Sigmoid colon (tissue), 4 donors: Measurements from ENCODE around the gene GRM4.

Experiments
- EP300 ChIP-seq, 4 donors: sonication (generic); formaldehyde crosslinking; IDR thresholded peaks; one replicate each; pipeline ENCODE4 v1.6.1; 2017; ENCODE audit warnings: antibody characterized with exemption in 4 of 4
- POLR2A ChIP-seq, 2 donors: fragments of 450-650 bp; IDR thresholded peaks; one replicate each; pipeline ENCODE4 v1.6.1; 2016; ENCODE audit warnings: antibody characterized with exemption in 2 of 2, mild to moderate bottlenecking in 2 of 2, moderate library complexity in 2 of 2
- POLR2AphosphoS5 ChIP-seq, 4 donors: sonication (generic); formaldehyde crosslinking; IDR thresholded peaks; one replicate each; pipeline ENCODE4 v1.6.1; 2017; ENCODE audit warnings: antibody characterized with exemption in 4 of 4
- TF ChIP-seq, protein P1 (sequence below), 4 experiments: fragments of 450-650 bp in 3 of 4; fragments of 200-600 bp in 1 of 4; IDR thresholded peaks; one replicate each; pipeline ENCODE4 v1.5.1; 2016 to 2019; ENCODE audit warnings: antibody characterized with exemption in 4 of 4, mild to moderate bottlenecking in 3 of 4, moderate library complexity in 2 of 4

DNA sequence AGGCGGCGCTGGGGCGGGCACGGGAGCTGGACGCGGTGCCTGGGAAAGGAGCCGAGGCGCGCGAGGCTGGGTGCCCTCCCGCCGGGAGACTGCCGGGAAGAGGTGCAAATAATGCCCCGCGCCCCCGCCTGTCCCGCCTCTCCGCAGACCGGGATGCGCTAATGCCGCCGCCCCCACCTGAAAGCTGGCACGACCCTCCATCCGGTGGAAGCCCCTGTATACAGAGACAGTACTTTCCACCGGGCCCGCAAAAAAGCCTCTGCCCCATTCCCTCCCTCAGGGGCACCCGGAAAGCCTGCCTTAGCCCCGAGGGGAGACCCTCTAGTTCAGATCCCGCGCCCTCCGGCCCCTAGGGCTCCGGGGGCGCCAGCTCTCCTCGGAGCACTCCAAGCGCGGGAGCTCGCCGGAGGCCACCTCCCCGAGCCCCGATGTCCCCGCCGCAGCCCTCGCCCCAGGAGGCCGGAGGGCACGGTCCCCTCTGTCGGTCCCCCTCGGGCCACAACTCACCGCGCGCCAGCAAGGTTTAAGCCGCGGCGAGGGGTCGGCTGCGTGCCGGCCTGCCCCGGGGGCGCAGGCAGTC lies 1.2 kb downstream of the GRM4 start:
- TF ChIP-seq EP300 (IDR thresholded peaks at IDR 0.05) (no peak), POLR2AphosphoS5 (IDR thresholded peaks at IDR 0.05) (no peak), POLR2A (IDR thresholded peaks at IDR 0.05) (no peak)
- TF ChIP-seq, protein P1, sequence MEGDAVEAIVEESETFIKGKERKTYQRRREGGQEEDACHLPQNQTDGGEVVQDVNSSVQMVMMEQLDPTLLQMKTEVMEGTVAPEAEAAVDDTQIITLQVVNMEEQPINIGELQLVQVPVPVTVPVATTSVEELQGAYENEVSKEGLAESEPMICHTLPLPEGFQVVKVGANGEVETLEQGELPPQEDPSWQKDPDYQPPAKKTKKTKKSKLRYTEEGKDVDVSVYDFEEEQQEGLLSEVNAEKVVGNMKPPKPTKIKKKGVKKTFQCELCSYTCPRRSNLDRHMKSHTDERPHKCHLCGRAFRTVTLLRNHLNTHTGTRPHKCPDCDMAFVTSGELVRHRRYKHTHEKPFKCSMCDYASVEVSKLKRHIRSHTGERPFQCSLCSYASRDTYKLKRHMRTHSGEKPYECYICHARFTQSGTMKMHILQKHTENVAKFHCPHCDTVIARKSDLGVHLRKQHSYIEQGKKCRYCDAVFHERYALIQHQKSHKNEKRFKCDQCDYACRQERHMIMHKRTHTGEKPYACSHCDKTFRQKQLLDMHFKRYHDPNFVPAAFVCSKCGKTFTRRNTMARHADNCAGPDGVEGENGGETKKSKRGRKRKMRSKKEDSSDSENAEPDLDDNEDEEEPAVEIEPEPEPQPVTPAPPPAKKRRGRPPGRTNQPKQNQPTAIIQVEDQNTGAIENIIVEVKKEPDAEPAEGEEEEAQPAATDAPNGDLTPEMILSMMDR (IDR thresholded peaks at IDR 0.05) = no peak
